PC-9 (cell line): ENCODE results near the gene MICALL2.

Experiments used
- CTCF ChIP-seq: fragments of 200-600 bp; sonication (generic); conservative IDR thresholded peaks from 2 replicates; pipeline ENCODE4 v1.6.1; 2017; ENCODE audit warnings: mixed run types, antibody characterized with exemption, mild to moderate bottlenecking, moderate library complexity
- EZH2 ChIP-seq: fragments of 200-600 bp; sonication (generic); IDR thresholded peaks from 2 replicates; pipeline ENCODE4 v1.8.0; 2017; ENCODE audit warnings: antibody characterized with exemption, low read depth

DNA sequence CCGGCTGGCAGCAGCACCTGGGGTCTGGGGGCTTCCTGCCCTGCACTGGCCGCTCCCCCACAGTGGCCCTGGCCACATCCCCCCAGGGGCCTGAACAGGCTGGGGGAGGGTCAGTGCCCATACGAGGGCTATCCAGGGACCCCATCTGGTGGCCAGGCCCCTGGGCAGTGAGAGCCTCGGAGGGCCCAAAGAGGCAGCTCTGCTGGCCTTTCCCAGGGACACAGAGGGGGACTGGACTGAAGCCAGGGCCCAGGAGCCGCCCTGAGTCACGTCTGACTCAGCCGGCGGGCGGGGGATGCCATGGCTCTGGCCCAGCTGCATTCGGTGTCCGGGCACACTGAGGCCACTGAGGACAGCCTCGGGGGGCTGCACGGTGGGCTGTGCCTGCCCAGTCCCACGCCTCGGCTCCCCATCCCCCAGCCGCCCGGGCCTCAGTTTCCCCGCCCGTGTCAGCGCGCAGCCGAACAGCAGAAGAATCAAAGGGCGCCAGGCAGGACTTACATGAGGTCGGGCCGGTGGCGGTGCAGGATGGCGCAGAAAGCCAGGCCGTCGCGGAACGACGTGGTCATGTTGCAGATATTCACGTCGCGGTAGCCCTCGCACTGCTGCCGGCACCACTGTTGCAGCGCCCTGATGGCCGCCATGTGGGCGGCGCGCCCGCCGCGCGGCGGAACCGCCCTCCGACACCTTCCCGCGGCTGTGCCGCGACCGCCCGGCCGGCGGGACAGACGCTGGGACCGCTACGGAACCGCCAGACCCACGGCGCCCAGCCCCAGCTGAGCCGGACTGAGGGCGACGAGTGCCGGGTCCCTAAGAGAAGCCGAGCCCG lies at the start of gene MICALL2:
- no peak for TF ChIP-seq CTCF
- no peak for TF ChIP-seq EZH2
